HEK293 (cell line): Measurements from ENCODE around the gene NEK1.
"Not testable (repeated sequence)": the region's sequence is repeated elsewhere in the genome, so short reads cannot be mapped to it uniquely, and the experiment has no call there.

Source experiments
- CTCF ChIA-PET: fragments of 350-600 bp; formaldehyde crosslinking; extraction: SDS; loops from one replicate; lab custom pipeline; 2021; ENCODE audit warnings: antibody characterized with exemption; lab: Yijun Ruan, JAX
- POLR2A ChIA-PET: fragments of 300-600 bp; formaldehyde crosslinking; extraction: SDS; loops from one replicate; lab custom pipeline; 2020; ENCODE audit warnings: antibody characterized with exemption, inconsistent platforms; lab: Yijun Ruan, JAX
- H3K27ac ChIP-seq: fragments of 200-500 bp; sonication (Bioruptor generic); 2 replicates; pipeline ENCODE4 v1.5.1; 2014; ENCODE audit warnings: low read depth, low read length, control low read depth, inconsistent platforms; ENCODE audit errors: extremely low read depth
- H3K36me3 ChIP-seq, 2 experiments: fragments of 200-500 bp in 1 of 2; sonication (Bioruptor generic) in 1 of 2; 1 replicate in 1 of 2; 2 replicates in 1 of 2; pipeline ENCODE4 v1.5.1; 2014 to 2017; ENCODE audit warnings: inconsistent platforms in 2 of 2, low read length in 2 of 2; ENCODE audit not compliant: control insufficient read depth in 2 of 2, insufficient read depth in 1 of 2
- H3K4me1 ChIP-seq: fragments of 200-500 bp; sonication (Bioruptor generic); 2 replicates; pipeline ENCODE4 v1.5.1; 2014; ENCODE audit warnings: mild to moderate bottlenecking, low read length, inconsistent platforms; ENCODE audit not compliant: control insufficient read depth, insufficient read depth
- H3K4me3 ChIP-seq: 2 replicates; pipeline ENCODE4 v1.5.1; 2011; ENCODE audit warnings: low read depth, mild to moderate bottlenecking, control low read depth, low read length, moderate library complexity
- H3K9me3 ChIP-seq: fragments of 200-500 bp; sonication (Bioruptor generic); 2 replicates; pipeline ENCODE4 v1.5.1; 2014; ENCODE audit warnings: low read depth, low read length, inconsistent platforms; ENCODE audit not compliant: control insufficient read depth, insufficient read depth
- KLF9 ChIP-seq: fragments of 450-650 bp; formaldehyde crosslinking; IDR thresholded peaks from 2 replicates; pipeline ENCODE4 v1.5.1; 2016; ENCODE audit warnings: missing biosample characterization, missing genetic modification characterization, low read depth
- ZNF133 ChIP-seq: fragments of 450-650 bp; formaldehyde crosslinking; IDR thresholded peaks from 2 replicates; pipeline ENCODE4 v1.5.1; 2016; ENCODE audit warnings: missing biosample characterization, missing genetic modification characterization
- ZNF202 ChIP-seq: fragments of 450-650 bp; formaldehyde crosslinking; IDR thresholded peaks from 2 replicates; pipeline ENCODE4 v1.5.1; 2016; ENCODE audit warnings: missing biosample characterization, missing genetic modification characterization, borderline replicate concordance
- ZNF221 ChIP-seq: fragments of 450-650 bp; formaldehyde crosslinking; IDR thresholded peaks from 2 replicates; pipeline ENCODE4 v1.5.1; 2017; ENCODE audit warnings: missing biosample characterization, missing genetic modification characterization, borderline replicate concordance
- ZNF24 ChIP-seq: fragments of 450-650 bp; formaldehyde crosslinking; IDR thresholded peaks from 2 replicates; pipeline ENCODE4 v1.5.1; 2016; ENCODE audit warnings: missing biosample characterization, missing genetic modification characterization
- ZNF311 ChIP-seq: fragments of 450-650 bp; formaldehyde crosslinking; IDR thresholded peaks from 2 replicates; pipeline ENCODE4 v1.5.1; 2017; ENCODE audit warnings: missing biosample characterization, missing genetic modification characterization, borderline replicate concordance
- ZNF350 ChIP-seq: fragments of 450-650 bp; formaldehyde crosslinking; IDR thresholded peaks from 2 replicates; pipeline ENCODE4 v1.5.0; 2017; ENCODE audit warnings: missing biosample characterization, mild to moderate bottlenecking, missing genetic modification characterization
- ZNF514 ChIP-seq: fragments of 450-650 bp; formaldehyde crosslinking; IDR thresholded peaks from 2 replicates; pipeline ENCODE4 v1.5.1; 2016; ENCODE audit warnings: missing biosample characterization, missing genetic modification characterization
- ZNF544 ChIP-seq: fragments of 450-650 bp; formaldehyde crosslinking; IDR thresholded peaks from 2 replicates; pipeline ENCODE4 v1.5.0; 2017; ENCODE audit warnings: missing biosample characterization, missing genetic modification characterization
- ZNF571 ChIP-seq: fragments of 450-650 bp; formaldehyde crosslinking; IDR thresholded peaks from 2 replicates; pipeline ENCODE4 v1.5.0; 2017; ENCODE audit warnings: missing biosample characterization, missing genetic modification characterization
- ZNF596 ChIP-seq: fragments of 450-650 bp; IDR thresholded peaks from 2 replicates; pipeline ENCODE4 v1.5.0; 2018; ENCODE audit warnings: missing biosample characterization, mild to moderate bottlenecking, missing genetic modification characterization, moderate library complexity
- ZNF707 ChIP-seq: fragments of 450-650 bp; formaldehyde crosslinking; IDR thresholded peaks from 2 replicates; pipeline ENCODE4 v1.5.1; 2016; ENCODE audit warnings: missing biosample characterization, missing genetic modification characterization
- ZNF747 ChIP-seq: fragments of 450-650 bp; formaldehyde crosslinking; IDR thresholded peaks from 2 replicates; pipeline ENCODE4 v1.5.1; 2016; ENCODE audit warnings: missing biosample characterization, missing genetic modification characterization
- ZNF768 ChIP-seq: fragments of 450-650 bp; formaldehyde crosslinking; IDR thresholded peaks from 2 replicates; pipeline ENCODE4 v1.5.1; 2018; ENCODE audit warnings: missing biosample characterization, mild to moderate bottlenecking, missing genetic modification characterization
- TF ChIP-seq, protein P1 (sequence below): fragments of 450-650 bp; formaldehyde crosslinking; IDR thresholded peaks from 2 replicates; pipeline ENCODE4 v1.5.1; 2017; ENCODE audit warnings: missing biosample characterization, missing genetic modification characterization
- TF ChIP-seq, protein P2 (sequence below): fragments of 450-650 bp; formaldehyde crosslinking; IDR thresholded peaks from 2 replicates; pipeline ENCODE4 v1.5.1; 2016; ENCODE audit warnings: missing biosample characterization, missing genetic modification characterization, low read depth
- TF ChIP-seq, protein P3 (sequence below): fragments of 450-650 bp; formaldehyde crosslinking; IDR thresholded peaks from 2 replicates; pipeline ENCODE4 v1.5.1; 2016; ENCODE audit warnings: missing biosample characterization, missing genetic modification characterization
- TF ChIP-seq, protein P4 (sequence below): fragments of 450-650 bp; formaldehyde crosslinking; IDR thresholded peaks from 2 replicates; pipeline ENCODE4 v1.5.1; 2017; ENCODE audit warnings: missing biosample characterization, missing genetic modification characterization
- TF ChIP-seq, protein P5 (sequence below): fragments of 450-650 bp; formaldehyde crosslinking; IDR thresholded peaks from 2 replicates; pipeline ENCODE4 v1.5.1; 2016; ENCODE audit warnings: missing biosample characterization, missing genetic modification characterization
- TF ChIP-seq, protein P6 (sequence below): fragments of 450-650 bp; formaldehyde crosslinking; IDR thresholded peaks from 2 replicates; pipeline ENCODE4 v1.5.1; 2016; ENCODE audit warnings: missing biosample characterization, missing genetic modification characterization

The NEK1 gene

DNA sequence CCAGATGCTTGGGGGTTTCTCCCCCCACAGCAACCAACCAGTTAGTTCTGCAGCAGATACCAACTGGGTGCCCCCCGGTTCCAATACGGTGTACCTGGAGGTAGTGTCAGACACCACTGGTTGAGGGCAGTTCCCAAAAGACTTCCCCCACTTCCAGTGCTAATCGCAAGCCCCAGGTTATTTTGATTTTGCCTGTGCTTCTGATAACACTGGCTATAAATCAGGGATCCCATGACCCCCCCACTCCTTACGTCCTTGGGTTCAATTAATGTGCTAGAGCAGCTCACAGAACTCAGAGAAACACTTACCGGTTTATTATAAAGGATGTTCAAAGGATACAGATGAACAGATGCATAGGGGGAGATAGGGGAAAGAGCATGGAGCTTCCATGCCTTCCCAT, 13.5 kb upstream of the NEK1 start:
- Histone ChIP-seq H3K4me3 (no peak overlapping the region), H3K27ac (no peak overlapping the region), H3K9me3 (no peaks in the 10 kb centered on the region), H3K36me3 (no peaks in the 10 kb centered on the region), H3K4me1 (no peaks in the 10 kb centered on the region)
- ChIA-PET POLR2A (no interaction called here), CTCF (no interaction called here)
- TF ChIP-seq ZNF24 (tag by site-specific recombination) (no peak), ZNF571 (tag by site-specific recombination) (no peak), ZNF514 (tag by site-specific recombination) (no peak), ZNF596 (tag by site-specific recombination) (no peak), ZNF202 (tag by site-specific recombination) (no peak), ZNF311 (tag by site-specific recombination) (no peak), ZNF350 (tag by site-specific recombination) (no peak), ZNF747 (no peak), ZNF221 (tag by site-specific recombination) (no peak), ZNF133 (tag by site-specific recombination) (no peak), ZNF707 (tag by site-specific recombination) (no peak), KLF9 (tag by site-specific recombination) (no peak), ZNF768 (no peak), ZNF544 (tag by site-specific recombination) (no peak)
- TF ChIP-seq, protein P1, sequence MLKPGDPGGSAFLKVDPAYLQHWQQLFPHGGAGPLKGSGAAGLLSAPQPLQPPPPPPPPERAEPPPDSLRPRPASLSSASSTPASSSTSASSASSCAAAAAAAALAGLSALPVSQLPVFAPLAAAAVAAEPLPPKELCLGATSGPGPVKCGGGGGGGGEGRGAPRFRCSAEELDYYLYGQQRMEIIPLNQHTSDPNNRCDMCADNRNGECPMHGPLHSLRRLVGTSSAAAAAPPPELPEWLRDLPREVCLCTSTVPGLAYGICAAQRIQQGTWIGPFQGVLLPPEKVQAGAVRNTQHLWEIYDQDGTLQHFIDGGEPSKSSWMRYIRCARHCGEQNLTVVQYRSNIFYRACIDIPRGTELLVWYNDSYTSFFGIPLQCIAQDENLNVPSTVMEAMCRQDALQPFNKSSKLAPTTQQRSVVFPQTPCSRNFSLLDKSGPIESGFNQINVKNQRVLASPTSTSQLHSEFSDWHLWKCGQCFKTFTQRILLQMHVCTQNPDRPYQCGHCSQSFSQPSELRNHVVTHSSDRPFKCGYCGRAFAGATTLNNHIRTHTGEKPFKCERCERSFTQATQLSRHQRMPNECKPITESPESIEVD = no peak
- TF ChIP-seq, protein P2, sequence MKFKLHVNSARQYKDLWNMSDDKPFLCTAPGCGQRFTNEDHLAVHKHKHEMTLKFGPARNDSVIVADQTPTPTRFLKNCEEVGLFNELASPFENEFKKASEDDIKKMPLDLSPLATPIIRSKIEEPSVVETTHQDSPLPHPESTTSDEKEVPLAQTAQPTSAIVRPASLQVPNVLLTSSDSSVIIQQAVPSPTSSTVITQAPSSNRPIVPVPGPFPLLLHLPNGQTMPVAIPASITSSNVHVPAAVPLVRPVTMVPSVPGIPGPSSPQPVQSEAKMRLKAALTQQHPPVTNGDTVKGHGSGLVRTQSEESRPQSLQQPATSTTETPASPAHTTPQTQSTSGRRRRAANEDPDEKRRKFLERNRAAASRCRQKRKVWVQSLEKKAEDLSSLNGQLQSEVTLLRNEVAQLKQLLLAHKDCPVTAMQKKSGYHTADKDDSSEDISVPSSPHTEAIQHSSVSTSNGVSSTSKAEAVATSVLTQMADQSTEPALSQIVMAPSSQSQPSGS (tag by site-specific recombination) = no peak
- TF ChIP-seq, protein P3, sequence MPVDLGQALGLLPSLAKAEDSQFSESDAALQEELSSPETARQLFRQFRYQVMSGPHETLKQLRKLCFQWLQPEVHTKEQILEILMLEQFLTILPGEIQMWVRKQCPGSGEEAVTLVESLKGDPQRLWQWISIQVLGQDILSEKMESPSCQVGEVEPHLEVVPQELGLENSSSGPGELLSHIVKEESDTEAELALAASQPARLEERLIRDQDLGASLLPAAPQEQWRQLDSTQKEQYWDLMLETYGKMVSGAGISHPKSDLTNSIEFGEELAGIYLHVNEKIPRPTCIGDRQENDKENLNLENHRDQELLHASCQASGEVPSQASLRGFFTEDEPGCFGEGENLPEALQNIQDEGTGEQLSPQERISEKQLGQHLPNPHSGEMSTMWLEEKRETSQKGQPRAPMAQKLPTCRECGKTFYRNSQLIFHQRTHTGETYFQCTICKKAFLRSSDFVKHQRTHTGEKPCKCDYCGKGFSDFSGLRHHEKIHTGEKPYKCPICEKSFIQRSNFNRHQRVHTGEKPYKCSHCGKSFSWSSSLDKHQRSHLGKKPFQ (tag by site-specific recombination) = no peak
- TF ChIP-seq, protein P4, sequence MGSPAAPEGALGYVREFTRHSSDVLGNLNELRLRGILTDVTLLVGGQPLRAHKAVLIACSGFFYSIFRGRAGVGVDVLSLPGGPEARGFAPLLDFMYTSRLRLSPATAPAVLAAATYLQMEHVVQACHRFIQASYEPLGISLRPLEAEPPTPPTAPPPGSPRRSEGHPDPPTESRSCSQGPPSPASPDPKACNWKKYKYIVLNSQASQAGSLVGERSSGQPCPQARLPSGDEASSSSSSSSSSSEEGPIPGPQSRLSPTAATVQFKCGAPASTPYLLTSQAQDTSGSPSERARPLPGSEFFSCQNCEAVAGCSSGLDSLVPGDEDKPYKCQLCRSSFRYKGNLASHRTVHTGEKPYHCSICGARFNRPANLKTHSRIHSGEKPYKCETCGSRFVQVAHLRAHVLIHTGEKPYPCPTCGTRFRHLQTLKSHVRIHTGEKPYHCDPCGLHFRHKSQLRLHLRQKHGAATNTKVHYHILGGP (tag by site-specific recombination) = no peak
- TF ChIP-seq, protein P5, sequence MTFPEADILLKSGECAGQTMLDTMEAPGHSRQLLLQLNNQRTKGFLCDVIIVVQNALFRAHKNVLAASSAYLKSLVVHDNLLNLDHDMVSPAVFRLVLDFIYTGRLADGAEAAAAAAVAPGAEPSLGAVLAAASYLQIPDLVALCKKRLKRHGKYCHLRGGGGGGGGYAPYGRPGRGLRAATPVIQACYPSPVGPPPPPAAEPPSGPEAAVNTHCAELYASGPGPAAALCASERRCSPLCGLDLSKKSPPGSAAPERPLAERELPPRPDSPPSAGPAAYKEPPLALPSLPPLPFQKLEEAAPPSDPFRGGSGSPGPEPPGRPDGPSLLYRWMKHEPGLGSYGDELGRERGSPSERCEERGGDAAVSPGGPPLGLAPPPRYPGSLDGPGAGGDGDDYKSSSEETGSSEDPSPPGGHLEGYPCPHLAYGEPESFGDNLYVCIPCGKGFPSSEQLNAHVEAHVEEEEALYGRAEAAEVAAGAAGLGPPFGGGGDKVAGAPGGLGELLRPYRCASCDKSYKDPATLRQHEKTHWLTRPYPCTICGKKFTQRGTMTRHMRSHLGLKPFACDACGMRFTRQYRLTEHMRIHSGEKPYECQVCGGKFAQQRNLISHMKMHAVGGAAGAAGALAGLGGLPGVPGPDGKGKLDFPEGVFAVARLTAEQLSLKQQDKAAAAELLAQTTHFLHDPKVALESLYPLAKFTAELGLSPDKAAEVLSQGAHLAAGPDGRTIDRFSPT (tag by site-specific recombination) = no peak
- TF ChIP-seq, protein P6, sequence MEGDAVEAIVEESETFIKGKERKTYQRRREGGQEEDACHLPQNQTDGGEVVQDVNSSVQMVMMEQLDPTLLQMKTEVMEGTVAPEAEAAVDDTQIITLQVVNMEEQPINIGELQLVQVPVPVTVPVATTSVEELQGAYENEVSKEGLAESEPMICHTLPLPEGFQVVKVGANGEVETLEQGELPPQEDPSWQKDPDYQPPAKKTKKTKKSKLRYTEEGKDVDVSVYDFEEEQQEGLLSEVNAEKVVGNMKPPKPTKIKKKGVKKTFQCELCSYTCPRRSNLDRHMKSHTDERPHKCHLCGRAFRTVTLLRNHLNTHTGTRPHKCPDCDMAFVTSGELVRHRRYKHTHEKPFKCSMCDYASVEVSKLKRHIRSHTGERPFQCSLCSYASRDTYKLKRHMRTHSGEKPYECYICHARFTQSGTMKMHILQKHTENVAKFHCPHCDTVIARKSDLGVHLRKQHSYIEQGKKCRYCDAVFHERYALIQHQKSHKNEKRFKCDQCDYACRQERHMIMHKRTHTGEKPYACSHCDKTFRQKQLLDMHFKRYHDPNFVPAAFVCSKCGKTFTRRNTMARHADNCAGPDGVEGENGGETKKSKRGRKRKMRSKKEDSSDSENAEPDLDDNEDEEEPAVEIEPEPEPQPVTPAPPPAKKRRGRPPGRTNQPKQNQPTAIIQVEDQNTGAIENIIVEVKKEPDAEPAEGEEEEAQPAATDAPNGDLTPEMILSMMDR (tag by site-specific recombination) = no peak

DNA sequence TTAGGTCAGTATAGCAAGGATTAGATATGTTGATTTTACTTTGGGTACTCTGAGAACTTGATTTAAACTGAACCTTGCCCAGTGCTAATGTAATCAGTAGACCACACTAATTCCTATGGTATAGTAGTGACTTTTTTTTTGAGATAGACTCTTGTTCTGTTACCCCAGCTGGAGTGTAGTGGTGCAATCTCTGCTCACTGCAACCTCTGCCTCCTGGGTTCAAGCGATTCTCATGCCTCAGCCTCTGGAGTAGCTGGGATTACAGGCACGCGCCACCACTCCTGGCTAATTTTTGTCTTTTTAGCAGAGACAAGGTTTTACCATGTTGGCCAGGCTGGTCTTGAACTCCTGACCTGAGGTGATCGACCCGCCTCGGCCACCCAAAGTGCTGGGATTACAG, 11.6 kb upstream of the NEK1 start:
- H3K36me3 ChIP-seq, POLR2A ChIA-PET, CTCF ChIA-PET, H3K4me1 ChIP-seq, H3K27ac ChIP-seq, H3K4me3 ChIP-seq, H3K9me3 ChIP-seq: not testable (repeated sequence)
